AG09319 (cell line): ENCODE data around the gene SYNE1.

Experiments
- DNase-seq: peaks from one replicate; pipeline ENCODE4 v3.0.0-alpha.2; 2010; ENCODE audit warnings: low read depth; ENCODE audit errors: extremely low read depth
- CTCF ChIP-seq: IDR thresholded peaks from 2 replicates; pipeline ENCODE4 v1.5.1; 2011; ENCODE audit warnings: low read depth, mild to moderate bottlenecking, inconsistent platforms, low read length, moderate library complexity

The SYNE1 gene

GRCh38 chr6:152312434-152312833, 324.7 kb downstream of the SYNE1 start:
- no peak for TF ChIP-seq CTCF
- DNase-seq: no peak

- TF ChIP-seq CTCF: no peak
- DNase-seq: no peak
These were observed 326.7 kb downstream of the SYNE1 start for GRCh38 chr6:152310371-152310954.

GRCh38 chr6:152309648-152310047, 327.5 kb downstream of the SYNE1 start:
- no peak for TF ChIP-seq CTCF
- no peak for DNase-seq

GRCh38 chr6:152309006-152309405, 328.2 kb downstream of the SYNE1 start:
- TF ChIP-seq CTCF: no peak
- DNase-seq: no peak

GRCh38 chr6:152308306-152308705, 328.9 kb downstream of the SYNE1 start:
- no peak for DNase-seq

GRCh38 chr6:152305672-152306071, 331.5 kb downstream of the SYNE1 start:
- no peak for TF ChIP-seq CTCF
- no peak for DNase-seq

More at GRCh38 chr6:152308306-152308705, 328.9 kb downstream of the SYNE1 start:
- no peak for TF ChIP-seq CTCF

- peak; percentile 57 for TF ChIP-seq CTCF
- DNase-seq: peak; percentile 57
These were observed 335.2 kb downstream of the SYNE1 start for GRCh38 chr6:152301765-152302568.
